HG03469 (cell line): ENCODE data around the gene PAPPA2.

Experiments used
- ATAC-seq: cut with Tn5 transposase; IDR thresholded peaks from one replicate; pipeline ENCODE4 v1.9.1; 2021; ENCODE audit warnings: mild to moderate bottlenecking, moderate library complexity, moderate number of reproducible peaks; ENCODE audit not compliant: unreplicated experiment

PAPPA2 gene

DNA sequence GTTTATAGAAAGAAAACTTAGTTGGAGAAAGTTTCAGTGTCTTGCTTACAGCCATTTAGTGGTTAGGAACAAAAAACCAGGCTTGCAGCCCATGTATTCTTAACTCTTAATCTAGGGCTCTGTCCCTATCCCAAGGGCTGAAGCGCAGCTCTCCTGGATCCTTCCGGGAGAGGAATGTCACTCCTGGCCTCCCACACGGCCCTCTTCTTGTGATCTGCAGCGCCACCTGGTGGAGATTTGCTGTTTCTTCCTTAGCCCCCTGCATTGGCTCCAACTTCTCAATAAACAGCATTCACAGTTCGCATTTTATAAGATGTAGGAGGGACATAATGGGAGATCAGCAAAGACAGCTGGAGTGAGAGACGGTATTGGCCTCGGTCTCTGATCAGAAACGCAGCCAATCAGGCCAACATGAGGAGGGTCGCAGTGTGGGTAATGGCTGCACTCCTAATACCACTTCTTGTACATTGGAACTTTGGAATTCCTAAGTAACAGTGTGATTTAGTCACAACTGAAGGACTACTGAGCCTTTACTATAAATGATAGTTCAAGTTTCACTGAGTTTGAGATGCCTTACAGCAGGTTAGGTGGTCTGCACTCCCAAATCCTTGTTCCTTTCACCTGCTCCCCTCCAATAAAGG lies 418.1 kb downstream of the PAPPA2 start:
- no peak for ATAC-seq

DNA sequence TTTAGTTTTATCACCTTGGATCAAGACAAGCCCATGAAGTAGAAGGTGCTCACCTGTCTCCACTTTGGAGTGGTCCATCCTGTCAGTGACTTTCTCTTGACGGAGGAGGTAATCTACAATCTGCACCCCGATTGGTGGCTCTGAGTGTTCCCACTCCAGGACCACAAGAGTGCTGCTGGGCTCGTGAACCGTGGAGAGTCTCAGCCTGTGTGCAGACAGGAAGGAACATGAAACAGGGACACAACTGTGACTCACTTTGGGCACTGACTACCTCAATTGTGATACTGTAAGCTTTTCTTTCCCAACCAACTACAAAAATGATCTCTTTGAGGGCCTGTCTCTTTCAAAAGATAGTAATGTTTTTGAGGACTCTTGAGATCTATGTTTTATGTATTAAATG lies 421.3 kb downstream of the PAPPA2 start:
- no peak for ATAC-seq

DNA sequence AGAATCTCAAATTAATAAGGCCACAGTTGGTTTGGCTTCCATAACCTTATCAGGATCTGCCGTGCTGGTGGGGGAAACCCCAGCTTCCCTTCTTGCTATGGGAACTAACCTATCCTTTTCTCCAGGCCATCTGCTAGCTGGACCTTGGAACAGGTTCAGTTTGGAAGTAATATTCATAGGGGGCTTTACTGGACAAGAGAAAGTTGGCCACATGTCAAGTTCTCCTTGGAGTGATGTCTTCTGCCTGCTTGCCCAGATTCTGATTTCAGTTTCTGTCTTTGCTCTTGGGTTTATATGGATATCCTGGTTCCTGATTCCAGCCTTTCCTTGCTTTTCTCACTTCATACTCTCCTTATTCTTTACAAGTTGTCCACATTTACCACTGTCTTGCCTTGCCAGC lies 421.9 kb downstream of the PAPPA2 start:
- ATAC-seq: no peak

DNA sequence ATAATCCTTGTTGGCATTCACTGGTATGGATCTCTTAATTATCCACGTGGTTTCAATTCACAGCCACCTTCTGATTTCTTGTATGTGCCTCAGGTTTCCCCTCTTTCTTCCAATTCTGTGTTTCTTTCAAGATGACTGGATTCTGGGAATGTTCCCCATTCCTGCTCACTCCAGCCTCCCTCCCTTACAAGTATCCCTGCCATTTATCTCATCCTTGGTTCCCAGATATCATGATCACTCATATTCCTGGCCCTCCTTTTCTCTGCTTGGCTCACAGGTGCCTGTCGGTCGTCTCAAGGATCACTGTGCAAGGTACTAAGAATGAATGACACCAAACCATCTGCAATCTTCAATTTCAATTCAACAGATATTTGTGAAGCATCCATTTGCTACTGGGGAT lies 422.4 kb downstream of the PAPPA2 start:
- ATAC-seq: no peak

DNA sequence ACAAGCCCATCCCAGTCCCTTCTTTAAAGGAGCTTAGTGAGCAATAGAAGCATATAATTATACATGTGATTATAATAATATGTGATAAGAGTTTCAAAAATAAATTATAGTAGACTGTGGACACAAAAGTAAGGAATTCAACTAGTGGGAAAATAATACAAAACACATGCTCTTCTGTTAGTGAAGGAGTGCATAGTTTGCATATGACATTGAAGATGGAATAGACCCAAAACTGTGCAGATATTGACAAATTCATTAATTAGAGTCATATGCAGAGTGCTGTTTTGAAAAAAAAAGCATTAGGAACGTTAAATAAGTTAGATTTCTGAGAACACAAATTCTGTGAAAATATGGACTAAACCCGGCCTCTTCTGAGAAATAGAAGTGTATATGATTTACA lies 422.8 kb downstream of the PAPPA2 start:
- ATAC-seq: no peak

DNA sequence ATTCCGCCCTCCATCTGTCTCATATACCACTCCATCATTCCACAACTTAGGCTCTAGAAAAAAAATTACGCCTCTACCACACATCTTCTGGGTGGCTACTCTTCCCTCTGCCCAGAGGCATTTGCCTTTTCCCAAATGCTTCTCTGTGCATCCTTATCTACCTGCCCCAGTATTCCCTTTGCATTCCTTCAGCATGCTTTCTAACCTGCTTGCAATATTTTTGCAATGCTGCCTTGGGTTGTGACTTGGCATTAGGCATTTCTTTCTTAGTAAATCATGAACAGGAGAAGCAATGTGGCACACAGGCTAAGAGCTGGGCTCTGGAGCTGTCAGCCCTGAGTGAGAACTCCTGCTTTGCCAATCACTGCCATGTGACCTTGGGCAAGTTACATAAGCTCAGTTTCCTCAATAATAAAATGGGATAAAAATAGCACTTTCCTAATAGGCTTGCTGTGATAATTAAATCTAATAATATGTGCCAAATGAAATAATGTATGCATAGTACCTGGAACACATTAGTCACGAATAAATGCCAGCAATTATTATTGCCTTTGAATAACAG lies 425.6 kb downstream of the PAPPA2 start:
- ATAC-seq: no peak

DNA sequence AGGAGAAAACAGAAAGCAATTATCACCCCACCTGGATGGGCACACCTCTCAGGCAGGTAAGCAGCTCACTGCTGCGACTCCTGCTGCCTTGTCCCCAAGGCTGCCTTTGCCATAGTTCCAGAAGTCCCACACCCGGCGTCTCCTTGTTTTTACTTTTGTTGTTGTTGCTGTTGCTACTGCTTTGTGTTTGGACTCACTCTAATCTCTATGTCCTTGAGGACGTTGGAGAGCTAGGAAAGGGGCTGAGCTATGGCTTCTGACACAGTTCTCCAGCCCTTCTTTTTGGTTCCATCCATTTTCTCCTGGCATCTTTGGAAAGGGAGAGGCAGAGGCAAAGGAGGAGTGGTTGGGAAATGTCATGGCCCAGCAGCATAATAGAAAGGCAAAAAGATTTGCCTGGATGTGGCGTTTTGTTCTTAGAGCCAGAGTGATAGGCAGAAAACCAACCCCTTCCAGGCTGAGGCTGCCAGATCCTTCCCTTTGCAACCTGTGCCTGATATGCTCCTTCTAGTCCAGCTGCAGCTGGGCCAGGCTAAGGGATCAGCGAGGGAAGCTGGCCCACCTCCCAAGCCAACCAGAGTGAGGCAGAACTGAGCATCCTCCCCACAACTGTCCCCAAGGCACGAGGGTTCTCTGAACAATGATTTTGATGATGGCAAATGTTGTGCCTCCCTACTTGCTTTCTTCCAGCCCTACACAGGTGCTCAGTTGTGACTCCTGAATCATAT lies 430.8 kb downstream of the PAPPA2 start:
- no peak for ATAC-seq

DNA sequence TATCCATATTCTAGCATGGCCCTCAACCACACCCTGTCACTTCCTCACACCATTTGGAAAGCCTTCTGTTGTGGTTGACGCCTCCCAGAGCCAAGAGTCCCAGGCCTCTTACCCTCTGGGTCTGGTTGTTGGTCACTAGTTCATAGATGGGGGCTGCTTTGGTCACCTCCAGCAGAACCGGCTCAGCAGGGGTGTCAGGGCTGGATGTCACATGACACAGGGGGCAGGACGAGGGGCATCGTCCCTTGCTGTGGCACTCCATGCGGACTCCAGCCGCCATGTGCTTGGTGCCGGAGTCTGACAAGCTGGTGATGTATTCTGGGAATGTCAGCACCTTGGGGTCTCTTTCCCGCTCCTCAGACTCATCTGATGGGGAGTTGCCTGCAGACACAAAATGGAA lies 431.5 kb downstream of the PAPPA2 start:
- no peak for ATAC-seq
